Measurements from ENCODE around the gene ZFP82.

Gene ZFP82

GRCh38 chr19:36418287-36419001 is at the start of gene ZFP82:
TSS of gene ZFP82 (minus strand) at chr19:36418644. CDS start at chr19:36409789, 8,855 bp downstream.
- DNase-seq (ENCODE audit: low read depth), result peak; percentile 67

- DNase-seq (ENCODE audit: low read depth), result no peak
Observed at GRCh38 chr19:36460046-36460445, 41.6 kb upstream of the ZFP82 start.

- DNase-seq (ENCODE audit: low read depth), result no peak
Observed at GRCh38 chr19:36456831-36457230, 38.4 kb upstream of the ZFP82 start.

GRCh38 chr19:36449059-36449670 is 30.7 kb upstream of the ZFP82 start:
- no peak for DNase-seq (ENCODE audit: low read depth)

- DNase-seq (ENCODE audit: low read depth), result no peak
Observed at GRCh38 chr19:36441339-36441738, 22.9 kb upstream of the ZFP82 start.

- peak; percentile 31 for DNase-seq (ENCODE audit: low read depth)
Observed at GRCh38 chr19:36436531-36436930, 18.1 kb upstream of the ZFP82 start.

- no peak for DNase-seq (ENCODE audit: low read depth)
Observed at GRCh38 chr19:36423925-36424324, 5.5 kb upstream of the ZFP82 start.

- DNase-seq (ENCODE audit: low read depth), result no peak
Observed at GRCh38 chr19:36421749-36422481, 3.5 kb upstream of the ZFP82 start.

GRCh38 chr19:36420961-36421748 is 2.7 kb upstream of the ZFP82 start:
- peak; percentile 54 for DNase-seq (ENCODE audit: low read depth)

GRCh38 chr19:36417752-36418286 is 625 bp downstream of the ZFP82 start:
- DNase-seq (ENCODE audit: low read depth), result no peak

- DNase-seq (ENCODE audit: low read depth), result peak; percentile 98
Observed at GRCh38 chr19:36409841-36410240, 8.6 kb downstream of the ZFP82 start.

GRCh38 chr19:36408101-36408500 is 10.3 kb downstream of the ZFP82 start:
- no peak for DNase-seq (ENCODE audit: low read depth)

GRCh38 chr19:36404498-36404897 is 13.9 kb downstream of the ZFP82 start:
- no peak for DNase-seq (ENCODE audit: low read depth)

GRCh38 chr19:36401475-36401874 is 17.0 kb downstream of the ZFP82 start:
- DNase-seq (ENCODE audit: low read depth), result no peak

- no peak for DNase-seq (ENCODE audit: low read depth)
Observed at GRCh38 chr19:36398571-36398970, 19.9 kb downstream of the ZFP82 start.

GRCh38 chr19:36392916-36393673 is 25.3 kb downstream of the ZFP82 start:
- DNase-seq (ENCODE audit: low read depth), result peak; percentile 6

GRCh38 chr19:36379510-36379819 is 39.0 kb downstream of the ZFP82 start:
- no peak for DNase-seq (ENCODE audit: low read depth)

- DNase-seq (ENCODE audit: low read depth), result peak; percentile 91
Observed at GRCh38 chr19:36378625-36379509, 39.6 kb downstream of the ZFP82 start, which contains the start of gene ZFP14. TSS of gene ZFP14 (minus strand) at chr19:36379201. CDS start at chr19:36367892, 11,309 bp downstream.

- DNase-seq (ENCODE audit: low read depth), result no peak
Observed at GRCh38 chr19:36377541-36378178, 40.8 kb downstream of the ZFP82 start.

Data from amniotic epithelial cell (primary cell).